Calu3 (cell line): ENCODE measurements around the gene OR1S2. TPM values are rescaled to one million over a fixed set of nuclear protein-coding genes. Genes with fewer than 3 reads are reported as not detected.

ENCODE experiments used
- BruUV-seq: library from RNA; stranded (reverse); fragments of 400-500 nt; replicated peaks from 2 replicates; lab custom pipeline; 2021; lab: Mats Ljungman, UMichigan
- CTCF ChIA-PET: fragments of 300-600 bp; sonication (Branson Sonifier 250); formaldehyde crosslinking; loops from one replicate; lab custom pipeline; 2022; ENCODE audit warnings: antibody characterized with exemption; lab: Charles Lee
- DNase-seq: peaks from one replicate; pipeline ENCODE4 v3.0.0; 2022
- H3K27ac Mint-ChIP-seq: one replicate; pipeline ENCODE4 v1.8.0; 2022; ENCODE audit warnings: mixed read lengths; ENCODE audit not compliant: unreplicated experiment
- H3K27me3 Mint-ChIP-seq: one replicate; pipeline ENCODE4 v1.8.0; 2022; ENCODE audit warnings: mixed read lengths; ENCODE audit not compliant: unreplicated experiment
- H3K36me3 Mint-ChIP-seq: one replicate; pipeline ENCODE4 v1.8.0; 2022; ENCODE audit warnings: mild to moderate bottlenecking, moderate library complexity, mixed read lengths; ENCODE audit not compliant: insufficient read depth, unreplicated experiment
- H3K4me1 Mint-ChIP-seq: one replicate; pipeline ENCODE4 v1.8.0; 2022; ENCODE audit warnings: mild to moderate bottlenecking, low read depth, mixed read lengths; ENCODE audit not compliant: unreplicated experiment
- H3K4me3 Mint-ChIP-seq: one replicate; pipeline ENCODE4 v1.8.0; 2022; ENCODE audit warnings: mild to moderate bottlenecking, low read depth, moderate library complexity, mixed read lengths; ENCODE audit not compliant: unreplicated experiment
- H3K9me3 Mint-ChIP-seq: one replicate; pipeline ENCODE4 v1.8.0; 2022; ENCODE audit warnings: low read depth, mixed read lengths; ENCODE audit not compliant: unreplicated experiment
- intact Hi-C: fragments of 100-400 bp; cut with micrococcal nuclease; formaldehyde crosslinking; loops from one replicate; pipeline ENCODE4 v1.10.0; 2022; ENCODE audit not compliant: unreplicated experiment
- total RNA-seq: library from RNA; stranded (reverse); gene quantifications from 2 replicates; pipeline ENCODE4 v1.2.3, GENCODE V29; 2022
- TF ChIP-seq, protein P1 (sequence below): fragments of 200-600 bp; IDR thresholded peaks from one replicate; pipeline ENCODE4 v1.8.0; 2022; ENCODE audit warnings: antibody characterized with exemption; ENCODE audit not compliant: unreplicated experiment

The OR1S2 gene
- total RNA-seq, 1 experiment from 2014 or later, result not detected

DNA sequence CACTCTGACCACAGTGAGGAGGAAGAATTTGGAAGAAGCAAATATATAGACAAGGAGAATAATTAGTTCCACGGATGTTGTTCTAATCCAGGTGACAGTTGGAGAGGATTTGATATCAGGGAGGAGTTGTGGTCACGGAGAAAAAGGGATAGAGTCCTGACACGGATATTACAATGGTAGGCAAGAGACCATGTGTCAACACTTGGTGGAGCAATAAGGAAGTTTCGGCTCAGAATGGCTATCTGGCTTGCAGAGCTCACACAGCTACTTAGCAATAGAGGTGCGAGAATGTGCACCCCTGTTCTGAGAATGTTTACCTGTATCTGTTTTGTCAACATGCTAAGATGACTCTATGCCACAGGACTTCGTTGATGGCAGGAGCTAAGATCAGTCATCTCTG lies 25.5 kb downstream of the OR1S2 start:
- TF ChIP-seq, protein P1, sequence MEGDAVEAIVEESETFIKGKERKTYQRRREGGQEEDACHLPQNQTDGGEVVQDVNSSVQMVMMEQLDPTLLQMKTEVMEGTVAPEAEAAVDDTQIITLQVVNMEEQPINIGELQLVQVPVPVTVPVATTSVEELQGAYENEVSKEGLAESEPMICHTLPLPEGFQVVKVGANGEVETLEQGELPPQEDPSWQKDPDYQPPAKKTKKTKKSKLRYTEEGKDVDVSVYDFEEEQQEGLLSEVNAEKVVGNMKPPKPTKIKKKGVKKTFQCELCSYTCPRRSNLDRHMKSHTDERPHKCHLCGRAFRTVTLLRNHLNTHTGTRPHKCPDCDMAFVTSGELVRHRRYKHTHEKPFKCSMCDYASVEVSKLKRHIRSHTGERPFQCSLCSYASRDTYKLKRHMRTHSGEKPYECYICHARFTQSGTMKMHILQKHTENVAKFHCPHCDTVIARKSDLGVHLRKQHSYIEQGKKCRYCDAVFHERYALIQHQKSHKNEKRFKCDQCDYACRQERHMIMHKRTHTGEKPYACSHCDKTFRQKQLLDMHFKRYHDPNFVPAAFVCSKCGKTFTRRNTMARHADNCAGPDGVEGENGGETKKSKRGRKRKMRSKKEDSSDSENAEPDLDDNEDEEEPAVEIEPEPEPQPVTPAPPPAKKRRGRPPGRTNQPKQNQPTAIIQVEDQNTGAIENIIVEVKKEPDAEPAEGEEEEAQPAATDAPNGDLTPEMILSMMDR, result no peak
- Mint-ChIP-seq H3K4me3 (no peak overlapping the region), H3K9me3 (peaks cover 4% of the 10 kb centered on the region), H3K27me3 (no peaks in the 10 kb centered on the region), H3K36me3 (no peaks in the 10 kb centered on the region), H3K27ac (no peak overlapping the region), H3K4me1 (no peaks in the 10 kb centered on the region)
- no peak for DNase-seq
- CTCF ChIA-PET, result no interaction called here
- intact Hi-C loops, result no loop called here
- no TSS peak for BruUV-seq

DNA sequence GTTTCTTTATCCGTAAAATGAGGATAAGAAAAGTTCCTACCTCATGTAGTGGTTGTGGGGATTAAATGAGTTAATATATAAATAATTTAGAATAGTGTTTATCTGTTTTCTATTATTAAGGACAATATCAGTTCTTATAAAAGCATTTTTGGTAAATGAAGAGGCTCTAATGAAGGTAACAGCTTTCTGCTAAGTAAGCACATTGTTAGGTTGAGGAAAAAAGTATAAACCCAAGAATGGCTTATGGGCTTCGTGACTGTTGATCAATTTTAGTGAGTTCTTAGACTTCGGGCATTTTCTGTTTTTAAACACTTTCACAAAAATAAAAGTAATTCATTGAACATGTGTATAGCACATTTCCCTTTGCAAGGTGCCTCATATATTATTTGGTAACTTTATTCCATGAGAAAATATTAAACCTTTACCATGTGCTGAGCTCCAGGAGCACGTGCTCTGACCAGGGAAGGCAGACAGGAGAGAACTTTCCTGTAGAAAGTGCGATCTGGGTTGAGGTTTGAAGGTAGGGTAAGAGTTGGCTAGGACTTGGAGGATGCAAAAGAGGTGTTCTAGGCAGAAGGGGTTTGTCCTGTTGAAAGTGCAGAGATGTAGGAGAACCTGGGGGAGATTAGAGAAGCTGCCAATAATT lies 26.4 kb downstream of the OR1S2 start:
- no TSS peak for BruUV-seq
- Mint-ChIP-seq H3K36me3 (no peaks in the 10 kb centered on the region), H3K4me3 (no peak overlapping the region), H3K27ac (no peak overlapping the region), H3K4me1 (no peaks in the 10 kb centered on the region), H3K9me3 (peaks cover 4% of the 10 kb centered on the region), H3K27me3 (no peaks in the 10 kb centered on the region)
- TF ChIP-seq, protein P1, result no peak
- no peak for DNase-seq
- CTCF ChIA-PET, result no interaction called here
- intact Hi-C loops, result no loop called here

DNA sequence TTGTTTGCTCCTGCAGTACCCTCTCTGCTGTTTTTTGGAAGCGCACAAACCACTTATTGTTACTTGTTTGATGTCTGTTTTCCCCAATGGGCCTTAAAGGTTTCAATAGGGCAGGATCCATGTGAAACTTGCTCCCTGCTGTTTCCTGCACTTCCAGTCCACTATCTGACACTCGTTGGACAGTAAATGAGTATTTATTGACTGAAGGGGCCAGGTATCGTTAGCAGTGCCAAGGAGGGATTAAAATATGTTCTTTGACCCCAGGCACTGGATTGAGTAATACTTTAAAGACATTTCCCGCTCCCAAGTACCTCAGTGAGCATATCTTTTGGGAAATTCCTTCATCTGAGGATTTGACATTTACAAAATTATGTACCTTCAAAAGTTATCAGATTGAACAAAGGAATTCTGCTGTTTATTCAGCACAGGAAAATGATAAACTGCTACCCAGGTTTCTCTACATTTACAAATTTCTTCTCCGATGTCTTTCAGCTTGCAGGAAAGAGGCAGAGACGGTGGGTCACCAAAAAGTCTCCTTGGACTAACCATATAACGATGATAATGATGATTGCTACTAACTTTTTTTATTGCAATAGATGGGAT lies 38.3 kb downstream of the OR1S2 start:
- DNase-seq, result no peak

DNA sequence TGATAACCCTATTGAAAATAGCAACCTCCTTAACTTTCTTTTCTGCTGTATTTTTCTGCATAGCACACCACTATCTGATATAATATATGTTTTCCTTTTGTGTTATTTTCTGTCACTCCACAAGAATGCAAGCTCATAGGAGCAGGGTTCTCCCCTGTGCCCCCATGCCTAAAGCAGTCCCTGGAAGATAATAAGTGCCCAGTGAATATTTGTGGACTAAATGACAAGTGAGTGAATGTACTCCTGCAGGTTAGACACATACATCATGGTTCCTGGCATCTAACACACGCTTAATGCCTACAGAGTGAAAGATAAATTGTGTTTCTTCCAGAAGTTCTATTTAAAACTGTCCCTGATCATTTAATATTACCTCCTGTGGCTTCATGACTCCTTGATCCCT lies 39.0 kb downstream of the OR1S2 start:
- BruUV-seq, result no TSS peak

More for the DNA sequence above, 38.3 kb downstream of the OR1S2 start:
- BruUV-seq, result no TSS peak
- H3K4me1 Mint-ChIP-seq, result peaks cover 8% of the 10 kb centered on the region
- no peaks in the 10 kb centered on the region for H3K9me3 Mint-ChIP-seq
- intact Hi-C loops, result no loop called here
- no peak overlapping the region for H3K4me3 Mint-ChIP-seq
- TF ChIP-seq, protein P1, result no peak
- H3K36me3 Mint-ChIP-seq, result no peaks in the 10 kb centered on the region
- no peak overlapping the region for H3K27ac Mint-ChIP-seq
- H3K27me3 Mint-ChIP-seq, result no peaks in the 10 kb centered on the region
- CTCF ChIA-PET, result no interaction called here

More for the DNA sequence above, 39.0 kb downstream of the OR1S2 start:
- CTCF ChIA-PET, result no interaction called here
- TF ChIP-seq, protein P1, result no peak
- Mint-ChIP-seq H3K9me3 (no peaks in the 10 kb centered on the region), H3K4me1 (peaks cover 8% of the 10 kb centered on the region), H3K4me3 (no peak overlapping the region), H3K36me3 (no peaks in the 10 kb centered on the region), H3K27ac (no peak overlapping the region), H3K27me3 (no peaks in the 10 kb centered on the region)
- no peak for DNase-seq
- intact Hi-C loops, result no loop called here
